ENCODE data around the gene CAMTA1. TPM values are rescaled to one million over a fixed set of nuclear protein-coding genes. Genes with fewer than 3 reads are reported as not detected.

Gene CAMTA1
- polyA plus RNA-seq, 3 donors, result 82.3 to 84.7 (median 83.6) TPM

DNA sequence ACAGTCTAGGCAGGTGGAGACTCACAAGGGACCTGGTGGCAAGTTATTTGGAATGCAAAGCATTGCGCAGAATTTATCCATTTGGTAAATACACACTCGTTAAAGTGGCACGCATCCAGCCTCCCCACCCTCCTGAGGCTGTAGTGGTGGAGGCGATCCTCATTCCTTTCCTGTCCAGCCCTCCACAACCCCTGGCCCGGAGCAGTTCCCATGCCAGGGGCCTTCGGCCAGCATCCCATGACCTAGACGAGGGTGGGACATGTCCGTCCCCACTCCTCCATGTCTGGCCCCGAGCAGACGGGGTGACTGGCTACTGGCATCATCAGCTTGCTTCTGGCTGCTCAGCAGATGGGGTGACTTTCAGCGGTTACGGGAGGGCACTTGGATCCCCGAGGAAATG lies 704.3 kb downstream of the CAMTA1 start:
- DNase-seq (ENCODE audit: low read depth in 3 of 3, low spot score in 2 of 3), result no peak

DNA sequence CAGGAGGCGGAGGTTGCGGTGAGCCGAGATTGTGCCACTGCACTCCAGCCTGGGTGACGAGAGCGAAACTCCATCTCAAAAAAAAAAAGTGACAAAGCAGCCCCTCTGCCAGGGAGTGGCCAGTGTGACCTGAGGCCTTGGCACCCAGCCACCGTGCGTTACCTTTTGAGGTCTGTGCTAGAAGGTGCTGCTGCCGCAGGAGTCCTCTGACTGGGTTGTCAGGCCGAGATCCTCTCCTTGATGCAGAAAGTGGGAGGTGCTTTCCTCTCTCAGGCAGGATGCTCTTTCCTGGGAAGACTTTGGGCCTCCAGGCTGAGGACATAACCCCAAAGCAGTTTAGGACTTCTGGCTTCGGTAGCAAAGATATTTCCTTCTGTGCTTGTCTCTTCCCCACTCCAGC lies 705.3 kb downstream of the CAMTA1 start:
- no peak for DNase-seq (ENCODE audit: low read depth in 3 of 3, low spot score in 2 of 3)

DNA sequence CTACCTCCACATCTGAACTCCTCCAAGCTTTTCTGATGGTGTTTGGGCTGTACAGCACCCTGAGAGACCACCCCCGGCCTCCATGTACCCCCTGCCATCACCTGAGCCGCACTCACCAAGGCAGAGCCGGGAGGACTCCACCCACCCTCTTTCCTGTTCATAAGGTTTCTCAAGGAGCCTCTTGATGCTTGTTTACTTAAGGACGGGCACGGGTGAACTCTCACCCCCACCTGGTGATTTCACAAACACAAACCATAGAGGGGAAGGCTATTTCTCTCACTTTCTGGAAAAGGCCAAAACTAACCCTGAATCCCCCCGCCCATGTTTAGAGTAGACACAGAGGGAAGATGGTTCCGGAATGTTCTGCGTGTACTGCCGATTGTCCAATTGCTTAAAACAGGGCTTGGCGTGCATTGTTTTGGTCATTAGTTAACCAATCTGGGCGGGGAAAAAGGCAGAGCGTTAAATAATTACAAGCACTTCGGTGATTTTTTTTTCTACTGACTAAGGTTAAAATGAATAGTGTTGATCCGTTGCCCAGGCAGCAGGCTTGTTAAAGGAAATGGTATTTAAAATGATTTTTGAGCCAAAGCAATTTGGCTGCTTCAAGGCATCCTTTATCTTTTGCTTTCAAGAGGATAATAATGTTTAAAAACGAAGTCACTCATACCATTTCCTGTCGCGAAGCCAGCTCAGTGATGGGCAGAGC lies 706.0 kb downstream of the CAMTA1 start:
- DNase-seq (ENCODE audit: low read depth in 3 of 3, low spot score in 2 of 3), result no peak

DNA sequence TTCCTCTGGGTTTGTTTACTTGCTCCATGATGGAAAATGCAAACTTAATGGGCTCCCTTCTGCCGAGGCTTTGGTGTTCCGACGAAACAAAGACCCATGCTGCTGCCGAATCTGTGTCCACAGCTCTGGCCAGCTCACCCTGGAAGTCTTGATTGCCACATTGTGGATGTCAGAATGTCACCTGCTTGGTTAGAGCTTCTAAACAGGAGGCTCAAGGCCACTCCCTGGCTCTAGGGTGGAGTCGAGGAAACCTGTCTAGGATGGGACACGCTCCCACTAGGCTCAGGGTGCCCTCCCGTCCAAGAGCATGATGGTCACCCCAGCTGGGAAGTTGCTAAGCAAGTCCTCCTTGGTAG lies 706.5 kb downstream of the CAMTA1 start:
- no peak for DNase-seq (ENCODE audit: low read depth in 3 of 3, low spot score in 2 of 3)

DNA sequence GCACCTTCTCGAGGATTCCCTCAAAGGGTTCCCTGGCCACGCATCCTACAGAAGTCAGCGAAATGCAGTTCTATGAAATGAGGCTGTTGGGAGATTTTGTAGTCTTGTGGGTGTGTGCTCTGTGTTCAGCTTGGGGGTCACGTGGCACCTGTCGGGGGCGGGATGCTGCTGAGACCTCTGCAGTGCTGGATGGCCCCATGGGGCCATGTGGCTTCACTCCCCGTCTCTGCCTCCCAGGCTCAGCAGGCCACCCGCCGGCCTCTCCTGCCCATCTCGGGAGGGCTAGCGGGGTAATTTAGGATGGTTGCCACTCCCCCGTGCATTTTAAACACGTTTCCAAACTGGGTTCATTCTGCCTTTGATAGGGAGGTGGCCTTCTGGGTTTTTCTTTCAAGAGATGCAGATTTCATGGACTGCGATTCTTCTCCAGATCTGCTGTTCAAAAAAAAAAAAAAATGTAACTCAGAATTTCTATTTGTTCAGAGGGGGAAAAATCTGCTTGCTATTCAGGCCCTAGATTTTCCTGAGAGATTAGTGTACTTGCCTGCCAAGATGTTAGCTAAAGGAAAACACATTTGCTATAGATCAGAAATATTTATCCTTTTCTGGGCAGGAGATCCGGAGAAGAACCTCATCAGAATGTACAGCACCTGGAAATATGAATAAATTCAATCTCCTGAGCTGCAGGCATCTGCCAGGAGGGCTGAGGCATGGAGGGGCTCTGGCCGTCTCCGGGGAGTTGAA lies 708.6 kb downstream of the CAMTA1 start:
- DNase-seq (ENCODE audit: low read depth in 3 of 3, low spot score in 2 of 3), result no peak

DNA sequence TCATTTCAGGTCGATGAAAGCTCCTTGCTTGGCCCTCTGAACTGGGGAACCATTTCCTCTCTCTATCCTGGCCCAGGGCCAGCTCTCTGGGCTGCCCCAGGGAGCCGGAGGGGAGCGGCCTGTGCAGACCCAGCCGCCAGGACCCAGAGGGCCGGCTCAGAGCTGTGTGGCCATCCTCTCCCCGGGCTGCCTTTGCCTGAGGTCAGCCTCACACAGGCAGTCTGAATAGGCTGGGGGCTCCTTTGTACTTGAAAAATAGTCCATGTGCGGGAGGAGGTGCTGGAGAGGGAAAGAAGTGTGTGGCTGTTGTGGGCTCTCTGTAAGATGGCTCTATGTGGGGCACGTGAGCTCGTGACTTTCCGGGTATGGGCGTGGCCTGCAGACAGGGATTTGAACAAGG lies 710.7 kb downstream of the CAMTA1 start:
- DNase-seq (ENCODE audit: low read depth in 3 of 3, low spot score in 2 of 3), result no peak

DNA sequence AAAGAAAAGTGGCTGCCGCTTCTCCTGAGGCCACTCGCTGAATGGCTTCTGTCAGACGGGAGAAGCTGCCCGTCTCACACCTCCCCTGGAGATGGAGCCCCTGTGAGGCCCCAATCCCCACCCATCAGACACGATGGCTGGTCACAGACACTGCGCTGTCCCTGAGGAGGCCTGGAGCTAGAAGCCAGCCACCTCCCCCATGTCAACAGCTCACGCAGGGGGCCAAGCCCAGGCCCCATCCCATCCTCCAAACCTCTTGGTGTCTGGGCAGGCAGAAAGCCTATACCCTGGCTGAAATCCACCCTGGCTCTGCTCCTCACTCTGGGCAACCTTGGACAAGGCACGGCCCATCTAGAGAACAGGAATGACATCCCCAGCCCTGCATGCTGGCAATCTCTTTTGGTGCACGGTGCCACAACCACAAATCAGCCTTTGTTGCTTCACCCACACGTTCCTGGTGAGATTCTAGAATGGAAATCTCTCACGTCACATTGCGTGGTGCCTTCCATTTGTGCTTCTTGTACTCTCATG lies 711.9 kb downstream of the CAMTA1 start:
- DNase-seq (ENCODE audit: low read depth in 3 of 3, low spot score in 2 of 3), result no peak

DNA sequence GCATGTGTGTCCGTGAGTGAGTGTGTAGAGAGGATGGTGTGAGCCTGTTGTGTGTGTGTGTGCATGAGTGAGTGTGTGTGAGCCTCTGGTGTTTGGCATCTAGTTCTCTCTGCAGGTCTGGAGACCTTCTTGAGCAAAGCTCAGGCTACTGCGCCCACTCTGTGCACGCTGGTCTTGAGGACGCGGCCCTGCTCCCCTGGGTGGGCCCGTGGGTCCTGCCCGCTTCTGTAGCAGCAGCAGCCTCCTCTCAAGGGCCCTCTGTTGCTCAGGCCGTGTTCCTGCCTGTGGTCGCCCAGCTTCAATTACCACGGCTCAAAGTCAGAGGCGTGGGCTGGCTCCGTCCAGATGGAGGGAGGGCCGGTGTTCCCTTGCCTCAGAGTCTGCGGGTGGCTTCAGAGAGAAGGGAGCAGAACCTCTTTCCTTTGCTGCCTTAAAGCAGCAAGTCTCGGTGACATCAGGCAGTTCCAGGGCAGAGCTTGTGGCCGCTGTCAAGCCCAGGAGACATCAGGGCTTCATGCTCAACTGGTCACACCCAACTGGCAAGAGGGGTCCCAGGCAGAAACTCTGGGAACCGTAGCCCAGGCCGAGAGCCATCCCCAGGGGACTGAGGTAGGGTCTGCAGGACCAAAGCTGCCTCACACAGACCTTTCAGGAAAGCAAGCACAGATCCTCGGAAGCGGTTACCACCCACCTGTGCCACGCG lies 715.3 kb downstream of the CAMTA1 start:
- DNase-seq (ENCODE audit: low read depth in 3 of 3, low spot score in 2 of 3), result no peak

DNA sequence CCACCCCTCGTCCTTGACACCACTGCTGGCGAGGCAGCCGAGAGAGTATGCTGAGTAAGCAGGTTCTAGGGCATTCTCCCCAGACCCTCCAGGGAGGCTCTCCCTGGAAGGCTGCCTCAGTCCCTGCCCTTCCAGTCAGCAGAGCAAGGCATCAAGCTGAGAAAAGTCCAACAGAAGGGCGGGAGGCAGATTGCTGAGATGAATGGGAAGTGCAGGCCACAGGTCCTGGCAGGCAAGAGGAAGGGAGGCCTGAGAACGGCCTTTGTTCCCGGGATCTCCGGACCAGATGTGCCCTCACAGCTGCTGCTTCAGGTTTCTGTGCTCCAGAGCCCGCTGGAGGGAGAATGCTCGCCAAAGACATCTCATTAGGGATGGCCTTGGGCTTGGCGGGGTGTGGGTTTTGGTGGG lies 715.8 kb downstream of the CAMTA1 start:
- no peak for DNase-seq (ENCODE audit: low read depth in 3 of 3, low spot score in 2 of 3)

DNA sequence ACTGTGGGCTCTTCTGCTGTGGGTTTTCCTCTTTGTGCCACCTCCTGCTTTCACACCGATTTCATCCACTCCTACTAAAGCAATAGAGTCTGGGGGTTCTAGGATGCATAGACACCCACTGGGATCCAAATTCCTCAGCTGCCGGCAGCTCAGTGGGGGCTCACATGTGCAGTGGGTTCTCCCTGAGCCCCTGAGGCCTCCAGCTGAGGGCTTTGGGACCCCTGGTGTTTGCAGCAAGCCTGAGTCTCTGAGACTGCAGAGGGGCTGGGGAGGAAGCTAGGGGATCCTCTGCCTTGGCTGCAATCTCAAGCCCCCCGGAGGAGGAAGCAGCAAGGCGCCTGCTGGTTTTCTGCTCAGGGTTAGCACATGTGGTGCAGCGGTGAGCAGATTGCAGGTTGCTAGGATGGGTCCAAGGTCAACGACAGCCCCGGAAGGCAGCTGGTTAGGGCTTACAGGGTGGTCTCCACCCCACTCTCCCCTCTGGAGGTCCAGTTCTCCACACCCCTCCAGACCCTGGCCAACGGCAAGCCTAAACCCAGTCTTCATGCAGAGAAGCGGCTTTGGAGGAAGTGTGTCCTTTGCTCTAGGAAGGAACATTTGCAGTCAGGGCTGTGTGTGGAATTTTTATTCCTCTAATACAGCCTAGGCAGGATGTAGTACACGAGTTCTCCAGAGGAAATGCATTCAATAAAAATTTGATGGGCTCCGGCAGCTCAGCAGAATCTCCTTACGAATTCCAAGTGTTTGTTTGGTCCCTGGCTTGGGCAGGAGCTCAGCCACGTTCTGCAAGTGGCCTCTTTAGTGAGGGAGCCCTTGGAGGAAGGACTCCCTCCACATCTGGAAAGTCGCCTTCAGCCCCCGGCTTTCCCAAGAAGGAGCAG lies 716.7 kb downstream of the CAMTA1 start:
- DNase-seq (ENCODE audit: low read depth in 3 of 3, low spot score in 2 of 3), result no peak

DNA sequence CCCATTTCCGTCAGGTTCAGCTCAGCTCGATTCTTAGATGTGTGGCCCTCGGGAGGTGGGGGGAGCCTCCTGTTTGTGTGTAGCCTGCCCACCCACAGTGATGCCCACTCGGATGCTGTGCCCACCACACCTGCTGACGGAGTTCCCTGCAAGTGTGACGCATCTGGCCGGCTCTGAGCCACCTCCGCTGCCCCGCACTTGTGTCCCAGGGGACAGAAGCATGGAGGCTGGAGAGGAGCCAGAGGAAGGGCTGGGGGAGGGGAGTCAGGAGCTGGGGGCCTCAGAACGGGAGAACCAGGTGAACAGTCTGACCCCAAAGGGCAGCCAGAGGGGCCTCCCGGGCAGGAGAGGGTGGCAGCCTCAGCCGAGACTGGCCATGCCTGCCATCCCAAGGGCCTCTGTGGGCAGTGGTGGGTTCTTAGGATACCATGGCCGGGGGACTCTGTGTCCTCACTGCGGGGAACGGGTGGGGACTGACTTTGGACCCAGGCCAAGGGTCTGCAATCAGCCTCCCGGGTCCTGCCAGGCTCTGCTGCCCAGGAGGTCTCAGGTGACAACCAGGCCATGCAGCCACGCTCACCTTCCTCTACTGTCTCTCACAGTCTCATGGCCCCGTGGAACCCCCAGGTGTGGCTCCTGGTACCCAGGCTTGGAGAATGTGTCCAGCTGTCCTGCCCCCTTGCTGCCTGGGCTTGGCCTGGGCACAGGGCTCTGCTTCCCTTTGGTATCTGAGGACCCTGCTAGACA lies 718.6 kb downstream of the CAMTA1 start:
- DNase-seq (ENCODE audit: low read depth in 3 of 3, low spot score in 2 of 3), result no peak

DNA sequence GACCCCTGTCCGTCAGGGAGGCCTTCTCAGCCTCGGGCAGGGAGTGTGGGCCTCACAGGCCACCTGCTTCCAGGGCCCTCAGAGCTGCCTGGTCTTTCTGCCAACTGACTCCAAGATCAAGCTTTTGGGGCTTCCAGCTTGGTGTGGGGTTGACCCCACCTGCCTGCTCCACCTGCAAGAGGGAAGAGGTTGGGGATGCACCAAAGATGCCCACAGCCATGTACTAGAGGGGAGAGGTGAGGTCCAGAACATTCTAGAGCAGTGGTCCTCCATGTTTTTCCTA lies 719.1 kb downstream of the CAMTA1 start:
- DNase-seq (ENCODE audit: low read depth in 3 of 3, low spot score in 2 of 3), result no peak

DNA sequence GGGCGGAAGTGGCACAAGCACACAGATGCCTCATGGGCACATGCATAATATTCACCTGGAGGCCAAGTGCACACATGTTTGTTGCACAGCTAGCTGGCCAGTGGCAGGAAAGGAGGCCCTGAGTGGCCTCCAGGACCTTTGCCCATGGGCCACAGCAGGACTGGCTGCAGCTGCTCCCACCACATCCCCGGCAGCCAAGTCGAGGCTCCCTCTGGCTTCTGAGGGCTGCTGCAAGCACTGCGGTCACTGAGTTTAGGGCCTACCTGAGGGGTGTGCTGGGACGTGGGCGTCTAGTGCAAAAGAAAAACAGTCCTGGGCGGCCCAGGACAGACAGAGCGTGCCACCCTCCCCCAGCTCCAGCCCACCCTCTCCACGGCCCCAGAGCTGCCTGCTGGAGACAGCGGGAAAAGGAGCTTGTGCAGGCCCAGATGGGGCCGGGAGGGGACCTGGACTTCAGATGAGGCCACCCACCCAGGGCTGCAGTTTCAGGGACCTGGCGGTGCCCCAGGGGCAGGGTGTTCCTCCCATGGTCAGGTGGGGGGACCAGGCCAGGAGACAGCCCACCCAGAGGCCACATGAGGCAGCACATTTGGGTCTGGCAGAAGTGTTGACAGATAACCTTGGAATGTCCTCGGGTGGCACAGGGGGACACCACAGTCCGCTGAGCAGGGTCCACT lies 720.0 kb downstream of the CAMTA1 start:
- no peak for DNase-seq (ENCODE audit: low read depth in 3 of 3, low spot score in 2 of 3)

DNA sequence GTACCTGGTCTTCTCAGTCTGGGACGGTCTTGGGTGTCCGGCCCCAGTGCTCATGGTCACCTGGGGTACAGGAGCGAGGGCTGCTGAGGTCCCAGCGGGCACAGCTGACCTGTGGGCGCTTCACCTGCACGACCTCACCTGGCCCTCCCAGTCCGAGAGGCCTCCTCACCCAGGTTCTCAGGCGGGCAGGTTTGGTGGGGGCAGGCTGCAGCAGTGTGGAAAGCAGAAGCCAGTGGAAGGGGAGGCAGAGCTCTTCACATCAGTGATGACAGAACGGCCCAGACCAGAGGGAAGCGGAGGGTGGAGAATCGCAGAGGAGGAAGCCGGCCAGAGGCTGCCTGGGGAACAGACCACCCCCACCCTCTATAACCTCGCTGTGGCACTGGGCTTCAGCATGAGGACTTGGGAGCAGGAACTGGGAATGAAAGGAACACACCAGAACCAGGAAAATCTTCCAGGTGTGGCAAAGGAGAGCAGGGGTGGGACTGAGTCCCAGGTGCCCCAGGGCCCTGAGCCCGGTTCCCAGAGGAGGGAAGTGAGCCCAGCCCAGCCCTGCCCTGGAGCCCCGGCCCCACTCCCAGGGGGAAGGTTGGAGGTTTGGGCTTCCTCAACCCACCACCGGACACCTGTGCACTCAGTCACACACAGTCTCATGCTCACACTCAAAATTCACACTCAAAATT lies 720.7 kb downstream of the CAMTA1 start:
- DNase-seq (ENCODE audit: low read depth in 3 of 3, low spot score in 2 of 3), result no peak

DNA sequence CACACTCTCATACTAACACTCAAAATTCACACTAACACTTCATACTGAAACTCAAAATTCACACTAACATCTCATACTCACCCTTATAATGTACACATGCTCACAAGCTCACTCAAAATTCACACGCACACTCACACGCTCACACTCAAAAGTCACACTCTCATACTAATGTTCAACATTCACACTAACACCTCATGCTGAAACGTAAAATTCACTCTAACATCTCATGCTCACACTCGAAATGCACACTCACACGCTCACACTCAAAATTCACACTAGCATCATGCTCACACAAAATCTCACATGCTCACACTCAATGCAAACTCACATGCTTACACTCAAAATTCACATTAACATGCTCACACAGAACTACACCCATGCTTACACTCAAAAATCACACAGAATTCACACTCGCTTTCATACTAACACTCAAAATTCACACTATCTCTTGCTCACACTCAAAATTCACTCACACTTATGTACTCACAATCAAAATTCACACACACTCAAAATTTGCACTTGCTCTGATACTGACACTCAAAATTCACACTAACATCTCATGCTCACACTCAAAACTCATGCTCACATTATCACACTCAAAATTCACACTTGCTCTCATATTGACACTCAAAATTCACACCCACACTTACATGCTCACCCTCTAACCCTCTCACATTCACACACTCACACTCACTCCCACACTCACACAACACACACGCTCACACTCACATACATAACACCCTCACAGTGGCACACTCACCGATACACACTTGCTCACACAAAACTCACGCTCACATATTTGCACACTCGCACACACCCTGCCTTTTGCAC lies 721.4 kb downstream of the CAMTA1 start:
- DNase-seq (ENCODE audit: low read depth in 3 of 3, low spot score in 2 of 3), result no peak

DNA sequence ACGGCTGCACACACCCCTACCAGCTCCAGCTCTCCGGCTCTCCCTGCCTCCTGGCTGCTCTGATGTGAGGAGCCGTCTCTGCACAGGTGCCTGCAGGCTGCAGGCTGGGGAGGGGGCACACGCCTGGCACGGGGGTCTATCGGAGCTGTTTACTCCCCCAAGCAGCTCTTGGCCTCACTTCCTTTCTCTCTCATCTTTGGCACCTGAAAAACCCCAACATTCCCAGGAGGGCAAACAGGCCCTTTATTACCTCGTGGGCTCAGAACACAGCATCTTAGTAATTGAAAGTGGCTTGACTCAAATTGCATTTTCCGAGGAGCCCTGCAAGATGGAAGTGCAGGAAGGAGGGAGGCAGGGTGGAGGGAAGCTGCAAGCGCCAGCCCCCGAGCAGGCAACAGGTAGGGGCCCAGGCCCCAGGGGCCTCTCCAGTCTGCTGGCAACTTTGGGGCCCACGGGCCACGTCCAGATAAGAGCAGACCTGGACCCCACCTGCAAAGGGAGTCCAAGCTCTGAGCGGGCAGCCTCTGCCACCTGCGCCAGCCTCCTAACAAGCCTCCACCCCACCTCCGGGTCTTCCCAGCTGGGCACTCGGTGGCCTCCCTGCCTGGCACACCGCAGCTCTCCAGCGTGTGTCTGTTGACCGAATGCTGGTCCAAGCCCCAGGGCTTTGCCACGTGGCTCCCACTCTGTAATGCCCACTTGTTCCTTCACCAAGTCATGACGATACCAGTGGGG lies 722.2 kb downstream of the CAMTA1 start:
- no peak for DNase-seq (ENCODE audit: low read depth in 3 of 3, low spot score in 2 of 3)
